KG1 (cell line): ENCODE results near the gene PRR30.
A peak's percentile ranks its signal among the peaks of the same experiment; 100 is the strongest.

Source experiments
- DNase-seq: peaks from one replicate; lab custom pipeline; 2025; lab: John Stamatoyannopoulos, UW

Gene PRR30

DNA sequence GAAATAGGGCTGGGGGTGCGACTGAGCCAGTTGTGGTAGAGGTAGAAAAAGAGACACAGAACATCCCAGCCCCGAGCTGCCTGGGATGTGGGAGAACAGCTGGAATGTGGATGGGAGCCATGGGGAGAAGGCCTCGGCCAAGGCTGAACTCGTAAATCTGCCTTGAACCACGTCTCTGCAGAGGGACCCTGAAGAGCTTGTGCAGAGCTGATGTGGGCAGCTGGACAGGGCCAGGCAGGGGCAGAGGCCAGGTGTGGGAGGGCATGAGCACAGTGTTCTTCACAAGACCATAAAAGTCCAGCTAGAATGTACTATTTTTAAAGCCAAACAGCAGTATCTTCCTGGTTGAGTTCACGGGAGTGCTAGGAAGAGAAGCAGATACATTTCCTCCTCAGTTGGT, 15.3 kb upstream of the PRR30 start:
- no peak for DNase-seq

DNA sequence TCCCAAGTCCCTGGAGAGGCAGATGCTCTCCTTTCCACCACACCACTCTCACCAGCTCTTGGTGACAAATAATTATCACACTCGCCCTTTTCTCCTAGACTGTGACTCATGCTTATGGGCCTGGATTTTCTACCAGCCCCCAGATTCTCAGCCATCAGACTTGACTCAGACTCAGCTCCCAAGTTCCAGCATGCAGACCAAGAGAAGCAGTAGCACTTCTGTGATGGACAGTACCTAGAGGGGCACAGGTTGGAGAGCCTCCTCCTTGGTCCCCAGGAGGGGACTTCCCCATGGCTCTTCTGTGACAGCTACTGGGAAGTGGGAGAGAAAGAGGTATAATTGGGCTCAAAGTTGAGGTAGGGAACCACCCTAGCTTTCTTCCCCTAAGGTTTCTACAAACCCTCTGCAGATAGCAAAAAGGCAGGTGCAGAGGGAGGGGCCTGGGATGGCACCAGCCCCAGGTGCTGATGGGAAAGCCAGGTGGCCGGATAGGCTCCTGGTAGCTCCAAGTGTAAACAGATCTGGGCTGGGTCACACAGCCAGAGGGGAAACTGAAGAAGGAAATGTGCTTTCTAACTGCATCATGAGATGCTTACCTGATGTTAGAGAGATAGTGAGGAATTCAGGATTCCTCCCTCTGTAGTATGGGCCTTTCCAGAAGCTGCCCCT, 13.7 kb upstream of the PRR30 start:
- DNase-seq = no peak

DNA sequence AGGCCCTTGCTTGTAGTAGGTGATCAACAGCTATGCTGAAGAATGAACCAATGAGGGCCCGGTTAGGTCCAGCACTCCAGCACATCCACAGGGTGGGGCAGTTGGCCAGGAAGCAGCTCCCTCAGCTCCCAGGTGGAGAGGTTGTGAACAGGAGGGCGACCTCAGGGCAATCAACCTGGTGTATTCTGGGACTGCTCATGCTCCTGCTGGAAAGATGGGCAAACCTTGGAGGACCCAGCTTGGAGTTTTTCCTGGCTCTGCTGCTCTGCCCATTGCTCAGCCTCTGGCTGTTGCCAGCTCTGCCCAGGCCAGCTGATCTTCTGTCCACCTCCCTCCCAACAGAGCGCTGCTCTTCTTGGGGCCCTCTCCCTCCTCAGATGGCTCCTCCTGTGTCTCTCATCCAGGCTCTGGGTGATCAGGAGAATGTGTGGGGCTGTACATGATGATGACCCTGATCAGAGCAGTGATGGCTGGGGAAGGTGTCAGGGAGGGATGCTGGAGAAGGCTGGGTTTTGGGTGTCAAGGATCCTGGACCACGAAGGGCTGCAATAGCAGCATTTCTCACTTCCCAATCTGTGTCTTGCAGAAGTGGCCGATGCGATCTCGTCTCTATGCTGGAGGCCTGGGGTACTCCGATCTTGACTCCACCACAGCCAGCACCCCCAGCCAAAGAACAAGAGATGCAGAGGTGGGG, 13.0 kb upstream of the PRR30 start:
- DNase-seq = no peak

GRCh38 chr2:27150639-27151230, 11.5 kb upstream of the PRR30 start:
- DNase-seq = no peak

GRCh38 chr2:27149570-27150405, 10.6 kb upstream of the PRR30 start:
- no peak for DNase-seq

DNA sequence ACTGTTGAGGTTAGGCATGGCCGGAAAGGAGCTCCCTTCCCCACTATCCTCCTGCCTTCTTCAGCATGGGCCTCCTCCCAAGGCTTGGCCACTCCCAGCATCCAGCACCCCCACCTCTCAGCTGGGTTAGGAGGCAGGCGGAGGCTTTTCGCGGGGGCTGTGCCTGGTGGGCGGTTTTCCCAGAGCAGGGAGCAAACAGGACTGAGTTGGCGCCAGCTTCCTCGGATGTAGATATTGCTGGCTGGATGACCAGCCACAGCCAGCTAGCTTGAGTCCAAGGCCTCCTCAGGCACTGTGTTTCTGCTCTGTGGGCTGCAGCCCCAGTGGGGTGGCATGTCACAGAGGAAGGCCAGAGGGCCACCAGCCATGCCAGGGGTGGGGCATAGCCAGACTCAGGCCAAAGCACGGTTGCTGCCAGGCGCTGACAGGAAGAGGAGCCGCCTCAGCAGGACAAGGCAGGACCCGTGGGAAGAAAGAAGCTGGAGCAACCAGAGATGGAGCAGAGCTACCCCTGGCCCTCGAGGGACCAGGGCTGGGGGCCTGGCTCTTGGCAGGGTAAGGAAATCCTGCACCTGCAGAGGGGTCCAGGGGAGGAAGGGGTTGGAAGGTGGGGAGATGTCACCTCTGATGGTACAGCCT, 9.7 kb upstream of the PRR30 start, which contains the start of gene TCF23:
TCF23 (plus strand) TSS at position 204 of the 639 bp plus-strand sequence; CDS start at position 334, 130 bp downstream.
- no peak for DNase-seq

- DNase-seq = no peak
Observed at GRCh38 chr2:27147935-27148334, 8.7 kb upstream of the PRR30 start.

GRCh38 chr2:27145682-27146081, 6.5 kb upstream of the PRR30 start:
- DNase-seq = no peak

- DNase-seq = no peak
Observed at GRCh38 chr2:27143285-27143684, 4.1 kb upstream of the PRR30 start.

DNA sequence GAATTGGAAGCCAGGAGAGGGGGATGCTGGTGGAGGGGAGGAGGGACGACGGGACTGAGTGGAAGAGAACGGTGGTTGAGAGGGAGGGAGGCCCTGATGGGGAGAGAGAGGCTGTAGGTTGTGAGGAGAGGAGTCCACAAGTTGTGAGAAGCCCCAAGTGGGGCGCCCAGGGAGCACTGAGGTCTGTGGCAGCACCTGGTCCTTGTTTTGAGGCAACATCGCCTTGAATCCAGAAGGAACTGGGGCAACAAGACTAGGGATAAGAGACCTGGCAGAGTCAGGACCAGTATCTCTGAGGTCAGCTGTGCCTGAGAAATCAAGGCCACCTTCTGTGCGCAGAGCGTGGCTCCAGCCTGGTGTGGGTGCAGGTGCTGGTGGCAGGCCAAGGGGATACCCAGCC, 1.1 kb downstream of the PRR30 start:
- DNase-seq = no peak

- DNase-seq = no peak
Observed at GRCh38 chr2:27137322-27137935, 1.8 kb downstream of the PRR30 start.

DNA sequence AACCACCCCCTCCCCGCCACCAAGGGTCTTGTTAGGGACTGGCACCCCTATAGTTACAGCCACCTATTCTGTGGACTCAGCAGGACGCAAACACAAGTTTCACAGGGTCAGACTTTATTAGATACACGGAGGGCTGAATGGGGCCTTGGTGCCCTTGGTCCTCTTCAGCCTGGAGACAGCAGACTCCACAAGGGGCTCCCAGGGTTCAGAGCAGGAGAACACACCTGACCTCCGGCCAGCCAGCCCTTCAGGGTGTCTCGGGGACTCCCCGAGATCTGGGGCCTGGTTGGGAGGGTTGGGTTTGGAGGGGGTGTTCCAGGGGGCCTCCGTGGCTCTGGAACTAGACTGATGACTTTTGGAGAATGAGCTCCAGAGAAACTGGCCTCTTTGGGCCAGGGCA, 2.5 kb downstream of the PRR30 start:
- no peak for DNase-seq

GRCh38 chr2:27135478-27135955, 3.7 kb downstream of the PRR30 start:
- DNase-seq = no peak

DNA sequence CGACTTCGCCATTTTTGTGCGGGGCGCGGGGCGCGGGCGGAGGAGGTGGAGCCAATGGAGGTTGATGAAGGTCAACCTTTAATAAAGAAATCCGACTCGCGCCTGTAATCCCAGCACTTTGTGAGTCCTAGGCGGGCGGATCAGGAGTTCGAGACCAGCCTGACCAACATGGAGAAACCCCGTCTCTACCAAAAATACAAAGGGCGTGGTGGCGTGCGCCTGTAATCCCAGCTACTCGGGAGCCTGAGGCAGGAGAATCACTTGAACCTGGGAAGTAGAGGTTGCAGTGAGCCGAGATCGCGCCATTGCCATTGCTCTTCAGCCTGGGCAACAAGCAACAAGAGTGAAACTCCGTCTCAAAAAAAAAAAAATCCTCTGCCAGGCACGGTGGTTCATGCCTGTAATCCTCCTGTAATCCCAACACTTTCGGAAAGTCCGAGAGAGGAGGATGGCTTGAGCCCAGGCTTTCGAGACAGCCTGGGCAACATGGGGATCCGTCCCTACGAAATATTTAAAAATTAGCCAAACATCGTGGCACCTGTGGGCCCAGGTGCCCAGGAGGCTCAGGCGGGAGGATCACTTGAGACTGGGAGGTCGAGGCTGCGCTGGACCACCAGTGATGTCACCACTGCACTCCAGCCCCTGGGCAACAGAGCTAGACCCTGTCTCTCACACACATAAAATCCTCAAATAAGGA, 4.3 kb downstream of the PRR30 start:
- DNase-seq = no peak

DNA sequence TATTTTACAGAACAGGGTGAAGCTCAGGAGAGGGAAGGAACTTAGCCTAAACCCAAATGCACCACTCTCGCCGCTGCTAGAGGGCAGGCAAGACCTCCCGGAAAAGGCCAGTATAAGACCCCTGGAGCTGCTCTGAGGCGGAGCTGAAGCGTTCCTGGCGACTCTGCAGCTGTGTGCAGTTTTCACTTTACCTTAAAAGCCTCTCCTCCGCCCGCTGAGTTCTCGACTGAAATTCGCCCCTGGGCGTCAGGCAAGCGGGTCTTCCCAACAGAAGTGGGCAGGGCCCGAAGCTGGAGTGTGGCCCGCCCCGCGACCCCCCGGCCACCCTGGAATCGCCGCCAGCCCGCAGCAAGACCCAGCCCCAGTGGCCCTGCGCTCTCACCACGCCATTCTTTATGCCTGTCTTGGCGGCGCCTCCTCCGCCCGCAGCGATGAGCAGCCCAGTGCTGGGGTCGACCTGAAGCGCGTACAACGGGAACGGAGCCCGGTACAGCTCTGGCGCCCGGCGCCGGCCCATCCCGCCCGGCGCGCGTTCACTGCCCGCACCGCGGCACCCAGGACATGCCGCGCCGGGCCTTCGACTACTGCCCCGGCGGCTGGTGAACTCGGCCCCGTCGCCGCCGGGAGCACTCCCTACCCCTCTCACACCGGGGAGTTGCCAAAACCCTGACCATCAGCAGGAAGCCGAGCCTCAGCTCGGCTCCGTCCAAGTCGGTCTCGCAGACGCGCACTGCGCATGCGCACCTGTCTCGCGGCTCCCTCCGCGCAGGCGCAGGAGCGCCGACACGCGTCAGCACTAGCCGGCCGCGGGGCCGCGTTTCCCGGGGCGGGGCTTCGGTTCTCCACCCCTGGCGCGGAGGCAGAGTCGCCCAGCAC, 5.1 kb downstream of the PRR30 start, which contains the start of gene PREB:
PREB (minus strand) TSS at position 732 of the 876 bp plus-strand sequence; CDS start at position 517, 215 bp downstream.
- DNase-seq = peak; percentile 93

GRCh38 chr2:27133195-27133875, 5.9 kb downstream of the PRR30 start:
- DNase-seq = no peak

GRCh38 chr2:27131429-27131828, 7.8 kb downstream of the PRR30 start:
- no peak for DNase-seq

DNA sequence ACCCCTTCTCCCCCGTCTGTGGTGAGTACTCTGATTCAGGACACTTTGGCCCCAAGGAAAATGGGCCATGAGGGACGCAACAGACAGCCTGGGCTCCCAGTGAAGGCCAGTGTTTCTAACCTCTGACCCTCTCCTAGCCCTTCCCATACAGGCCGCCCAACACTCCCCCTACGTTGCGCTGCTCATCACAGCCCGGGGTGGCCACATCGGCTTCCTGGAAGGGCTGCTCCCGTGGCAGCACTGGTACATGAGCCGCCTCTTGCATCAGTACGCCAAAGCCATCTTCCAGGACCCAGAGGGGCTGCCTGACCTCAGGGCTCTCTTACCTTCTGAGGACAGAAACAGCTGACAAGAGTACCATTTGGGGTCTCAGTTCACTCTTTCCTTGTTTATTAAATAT, 8.8 kb downstream of the PRR30 start:
- DNase-seq = no peak
